ENCODE data around the gene SLC38A9. TPM values are rescaled to one million over a fixed set of nuclear protein-coding genes. Genes with fewer than 3 reads are reported as not detected.

Gene SLC38A9
- total and polyA plus RNA-seq, 2 of the 8 experiments (the other 6 are each of a cell fraction or from before 2014, with no cell fraction given) = 29.2 to 43.7 TPM

- POLR2A ChIA-PET (ENCODE audit: partially characterized antibody) = interaction anchor here (0.6 to 1.6 kb wide), 4 partner anchors 10 to 78 kb away, joined by 3 to 7 read pairs (median 3); no protein-coding TSS in a partner anchor
- Histone ChIP-seq H2AFZ (ENCODE audit: low read length) (no peak overlapping the region), H2AK5ac (ENCODE audit: low read depth, low read length) (no peak overlapping the region), H3K79me2 (ENCODE audit: control insufficient read depth in 1 of 2, insufficient read depth in 2 of 2, low read length in 2 of 2) (no peaks in the 10 kb centered on the region), H3K23me2 (ENCODE audit: low read depth, low read length) (no peaks in the 10 kb centered on the region; the same call in 1 of the 2 replicates), H3K9ac (replicated peaks in 1 of 4; ENCODE audit: extremely low read depth in 1 of 4, low read depth in 3 of 4, low read length in 3 of 4) (no peak overlapping the region), H2BK20ac (ENCODE audit: low read length) (no peak overlapping the region), H2BK12ac (ENCODE audit: low read depth, low read length) (no peak overlapping the region), H4K91ac (replicated peaks; ENCODE audit: insufficient read length, low read length) (no peak overlapping the region), H3K56ac (replicated peaks; ENCODE audit: insufficient read length, low read depth, low read length) (no peak overlapping the region), H2BK5ac (ENCODE audit: low read depth, low read length) (no peak overlapping the region), H2BK15ac (ENCODE audit: low read length) (no peak overlapping the region), H3K14ac (ENCODE audit: insufficient read length) (no peak overlapping the region), H4K5ac (ENCODE audit: insufficient read length, low read depth, low read length) (no peak overlapping the region), H3K4me1 (replicated peaks in 1 of 4; ENCODE audit: control insufficient read depth in 3 of 4, insufficient read depth in 4 of 4, low read length in 3 of 4) (peaks cover 0 to 18% (median 2%) of the 10 kb centered on the region in 4 experiments; a peak in 2 of 7 replicates), H3K23ac (ENCODE audit: insufficient read length) (no peak overlapping the region), H4K20me1 (replicated peaks in 1 of 2; ENCODE audit: control insufficient read depth in 1 of 2, insufficient read depth in 2 of 2, low read length in 2 of 2) (no peaks in the 10 kb centered on the region), H3K4me3 (ENCODE audit: extremely low read depth in 1 of 4, insufficient read depth in 2 of 4, low read depth in 3 of 4, low read length in 4 of 4) (no peak overlapping the region), H3K79me1 (ENCODE audit: low read depth, low read length) (no peaks in the 10 kb centered on the region), H3K4me2 (ENCODE audit: insufficient read depth in 1 of 2, low read depth in 2 of 2, low read length in 2 of 2) (no peak overlapping the region), H3K27me3 (replicated peaks in 1 of 4; ENCODE audit: control insufficient read depth in 3 of 4, extremely low read depth in 1 of 4, insufficient read depth in 3 of 4, low read length in 3 of 4) (no peaks in the 10 kb centered on the region), H3K18ac (ENCODE audit: extremely low read depth, low read length) (no peak overlapping the region), H4K8ac (ENCODE audit: extremely low read depth, insufficient read depth, low read length) (no peak overlapping the region), H3K9me3 (ENCODE audit: insufficient read depth in 2 of 2, low read depth in 1 of 2, low read length in 1 of 2) (no peaks in the 10 kb centered on the region), H3K27ac (ENCODE audit: low read depth, low read length) (no peak overlapping the region), H3K4ac (replicated peaks; ENCODE audit: insufficient read length, low read depth, low read length) (no peak overlapping the region), H2BK120ac (replicated peaks; ENCODE audit: low read depth, low read length) (no peak overlapping the region), H3K36me3 (ENCODE audit: control insufficient read depth in 2 of 4, insufficient read depth in 4 of 4, low read length in 3 of 4) (peaks cover 0 to 4% (median under 1%) of the 10 kb centered on the region in 4 experiments; a peak in 5 of 8 replicates)
- FAIRE-seq (no peak), DNase-seq (ENCODE audit: low read depth in 1 of 2, low spot score in 2 of 2) (no peak)
- 92% methylated on average over 2 of the region's 2 CpGs; no CpG with 5 or more reads in 1 of the 2 experiments for WGBS, 2 experiments (ENCODE audit: extremely low coverage in 1 of 2, insufficient coverage in 1 of 2, insufficient read length in 1 of 2, insufficient replicate concordance in 2 of 2, low coverage in 1 of 2, low lambda C conversion rate in 2 of 2, missing lambda C conversion rate in 1 of 2)
- CTCF ChIA-PET (ENCODE audit: partially characterized antibody) = interaction anchor here (0.6 to 2.3 kb wide), 5 partner anchors 9 to 230 kb away, joined by 3 to 6 read pairs (median 5); no protein-coding TSS in a partner anchor
- TF ChIP-seq CTCF (IDR thresholded peaks at IDR 0.05; ENCODE audit: control extremely low read depth in 1 of 3, insufficient read depth in 1 of 3, low read depth in 1 of 3, low read length in 3 of 3) = no peak
- TF ChIP-seq KDM1A (IDR thresholded peaks at IDR 0.05; ENCODE audit: borderline replicate concordance, low read length) = no peak
- TF ChIP-seq HDAC6 (IDR thresholded peaks at IDR 0.05; ENCODE audit: low read depth, low read length) = no peak
- no peak for TF ChIP-seq TAF1 (IDR thresholded peaks at IDR 0.05; ENCODE audit: low read depth, low read length)
- TF ChIP-seq TEAD4 (IDR thresholded peaks at IDR 0.05; ENCODE audit: low read depth, low read length) = no peak
- TF ChIP-seq POU5F1 (IDR thresholded peaks at IDR 0.05; ENCODE audit: low read depth, low read length) = no peak
- no peak for TF ChIP-seq PHF8 (conservative IDR thresholded peaks at IDR 0.05; ENCODE audit: low read depth, low read length)
- no peak for TF ChIP-seq SP1 (IDR thresholded peaks at IDR 0.05; ENCODE audit: low read depth, low read length)
- no peak for TF ChIP-seq FOSL1 (IDR thresholded peaks at IDR 0.05; ENCODE audit: insufficient read depth, low read depth, low read length)
- TF ChIP-seq TCF12 (IDR thresholded peaks at IDR 0.05; ENCODE audit: low read depth, low read length) = no peak
- TF ChIP-seq POLR2AphosphoS5 (IDR thresholded peaks at IDR 0.05; ENCODE audit: low read depth, low read length) = no peak
Observed at GRCh38 chr5:55636177-55636576, 75.9 kb downstream of the SLC38A9 start.

All from H1 (cell line).